GM23338 (cell line): Measurements from ENCODE around the gene ZMYND8. TPM values are rescaled to one million over a fixed set of nuclear protein-coding genes. Genes with fewer than 3 reads are reported as not detected.

Source experiments
- ATAC-seq: fragments of 200-7000 bp; cut with Tn5 transposase; 3 replicates; pipeline ENCODE4 v1.9.1; 2020
- DNase-seq: peaks from one replicate; pipeline ENCODE4 v3.0.0-alpha.2; 2015; ENCODE audit warnings: low spot score
- H2AFZ ChIP-seq: fragments of 200-600 bp; sonication (generic); 2 replicates; pipeline ENCODE4 v1.8.0; 2016; ENCODE audit warnings: antibody characterized with exemption, mild to moderate bottlenecking, moderate library complexity
- H3F3A ChIP-seq: fragments of 200-600 bp; sonication (generic); replicated peaks from 2 replicates; pipeline ENCODE4 v1.8.0; 2017; ENCODE audit warnings: antibody characterized with exemption, mixed run types, low read depth
- H3K27ac ChIP-seq: fragments of 200-600 bp; sonication (generic); 2 replicates; pipeline ENCODE4 v1.6.1; 2016; ENCODE audit warnings: low read depth
- H3K27me3 ChIP-seq: fragments of 200-600 bp; sonication (generic); 2 replicates; pipeline ENCODE4 v1.8.0; 2016; ENCODE audit warnings: mild to moderate bottlenecking, mixed run types, moderate library complexity; ENCODE audit not compliant: insufficient read depth
- H3K36me3 ChIP-seq: fragments of 200-600 bp; sonication (generic); 2 replicates; pipeline ENCODE4 v1.8.0; 2016; ENCODE audit warnings: mild to moderate bottlenecking; ENCODE audit not compliant: insufficient read depth
- H3K4me1 ChIP-seq: fragments of 200-600 bp; sonication (generic); 2 replicates; pipeline ENCODE4 v1.8.0; 2016; ENCODE audit warnings: mild to moderate bottlenecking, moderate library complexity; ENCODE audit not compliant: insufficient read depth
- H3K4me2 ChIP-seq: fragments of 200-600 bp; sonication (generic); 2 replicates; pipeline ENCODE4 v1.7.1; 2017; ENCODE audit warnings: mixed run types
- H3K4me3 ChIP-seq: fragments of 200-600 bp; sonication (generic); 2 replicates; pipeline ENCODE4 v1.6.1; 2016; ENCODE audit warnings: mixed run types
- H3K79me2 ChIP-seq: fragments of 200-600 bp; sonication (generic); replicated peaks from 2 replicates; pipeline ENCODE4 v1.8.0; 2017; ENCODE audit warnings: mild to moderate bottlenecking; ENCODE audit not compliant: insufficient read depth
- H3K9me2 ChIP-seq: fragments of 200-600 bp; sonication (generic); 2 replicates; pipeline ENCODE4 v1.8.0; 2017; ENCODE audit not compliant: insufficient read depth
- H4K20me1 ChIP-seq: fragments of 200-600 bp; sonication (generic); replicated peaks from 2 replicates; pipeline ENCODE4 v1.8.0; 2017; ENCODE audit warnings: mild to moderate bottlenecking; ENCODE audit not compliant: insufficient read depth
- H3K27ac Mint-ChIP-seq: 2 replicates; pipeline ENCODE4 v1.8.0; 2020; ENCODE audit warnings: inconsistent platforms, mild to moderate bottlenecking, moderate library complexity, mixed read lengths
- H3K27me3 Mint-ChIP-seq: 3 replicates; pipeline ENCODE4 v1.8.0; 2022; ENCODE audit warnings: low read depth, mild to moderate bottlenecking, moderate library complexity, mixed read lengths, inconsistent platforms; ENCODE audit not compliant: insufficient read depth, poor library complexity
- H3K36me3 Mint-ChIP-seq: 3 replicates; pipeline ENCODE4 v1.8.0; 2021; ENCODE audit warnings: low read depth, mild to moderate bottlenecking, inconsistent platforms, moderate library complexity, mixed read lengths
- H3K4me1 Mint-ChIP-seq: 3 replicates; pipeline ENCODE4 v1.8.0; 2020; ENCODE audit warnings: mild to moderate bottlenecking, inconsistent platforms, mixed read lengths
- H3K4me3 Mint-ChIP-seq: 3 replicates; pipeline ENCODE4 v1.8.0; 2021; ENCODE audit warnings: moderate library complexity, mild to moderate bottlenecking, inconsistent platforms, mixed read lengths
- H3K9me3 Mint-ChIP-seq: 3 replicates; pipeline ENCODE4 v1.8.0; 2020; ENCODE audit warnings: moderate library complexity, mild to moderate bottlenecking, inconsistent platforms, mixed read lengths
- ETS1 ChIP-seq: IDR thresholded peaks from 2 replicates; pipeline ENCODE4 v1.6.1; 2016; ENCODE audit warnings: antibody characterized with exemption
- POLR2AphosphoS5 ChIP-seq: IDR thresholded peaks from 2 replicates; pipeline ENCODE4 v1.6.1; 2016; ENCODE audit warnings: antibody characterized with exemption, low read depth
- ZNF114 ChIP-seq: fragments of 250-450 bp; sonication (Bioruptor Pico); IDR thresholded peaks from 2 replicates; pipeline ENCODE4 v1.5.0; 2020; ENCODE audit warnings: mild to moderate bottlenecking, moderate library complexity
- ZNF331 ChIP-seq: fragments of 250-450 bp; sonication (Bioruptor Pico); IDR thresholded peaks from 2 replicates; pipeline ENCODE4 v1.5.0; 2020; ENCODE audit warnings: low read depth, mild to moderate bottlenecking, moderate library complexity
- ZNF462 ChIP-seq: fragments of 250-450 bp; sonication (Bioruptor Pico); IDR thresholded peaks from 2 replicates; pipeline ENCODE4 v1.5.0; 2020; ENCODE audit warnings: mild to moderate bottlenecking, moderate library complexity
- polyA plus RNA-seq: library from polyadenylated mRNA; unstranded; fragments of >200 nt; fragmentation: Nextera tagmentation; extraction: Ambion mirVana; gene quantifications from 2 replicates; pipeline ENCODE4 v1.2.1, GENCODE V29; 2016
- total RNA-seq: library from RNA; depleted of rRNA; stranded (reverse); fragments of >200 nt; shearing (Covaris generic); gene quantifications from 2 replicates; pipeline ENCODE4 v1.2.3, GENCODE V29; 2014

The ZMYND8 gene
- total and polyA plus RNA-seq, 2 experiments from 2014 or later = 70.9 to 128 TPM

GRCh38 chr20:47282864-47283263, 73.6 kb downstream of the ZMYND8 start:
- peaks cover 70% of the 10 kb centered on the region for H3K79me2 ChIP-seq
- H3K36me3 ChIP-seq = peaks cover 80% of the 10 kb centered on the region
- H3K9me2 ChIP-seq = no peaks in the 10 kb centered on the region
- no peaks in the 10 kb centered on the region for H3K9me3 Mint-ChIP-seq
- no peak overlapping the region for H3K4me3 Mint-ChIP-seq
- no peak for DNase-seq
- no peak overlapping the region for H2AFZ ChIP-seq
- H3K4me2 ChIP-seq = no peak overlapping the region
- ATAC-seq = no peak
- H3K27ac ChIP-seq = peak overlapping the region; percentile 60; the same call in 1 of the 2 replicates
- H3K36me3 Mint-ChIP-seq = peaks cover 95% of the 10 kb centered on the region
- H4K20me1 ChIP-seq = peaks cover 36% of the 10 kb centered on the region
- no peaks in the 10 kb centered on the region for H3K27me3 ChIP-seq
- H3F3A ChIP-seq = peaks cover 60% of the 10 kb centered on the region
- peaks cover 26% of the 10 kb centered on the region for H3K4me1 Mint-ChIP-seq
- no peak overlapping the region for H3K4me3 ChIP-seq
- H3K27me3 Mint-ChIP-seq = peaks cover 19% of the 10 kb centered on the region
- H3K27ac Mint-ChIP-seq = no peak overlapping the region
- H3K4me1 ChIP-seq = peaks cover 5% of the 10 kb centered on the region; the same call in 1 of the 2 replicates
- TF ChIP-seq ZNF114 (CRISPR knock-in tag) (no peak), ETS1 (no peak), POLR2AphosphoS5 (no peak), ZNF331 (CRISPR knock-in tag) (no peak)

- H3K4me1 Mint-ChIP-seq = peaks cover 30% of the 10 kb centered on the region
- Histone ChIP-seq H3K36me3 (peaks cover 74% of the 10 kb centered on the region), H4K20me1 (peaks cover 35% of the 10 kb centered on the region), H3K79me2 (peaks cover 75% of the 10 kb centered on the region), H3K4me3 (no peak overlapping the region), H3K4me1 (0 out of 2 replicates have a peak, but pooled peaks cover 5% of the 10 kb centered on the region), H2AFZ (no peak overlapping the region), H3K27me3 (no peaks in the 10 kb centered on the region), H3K27ac (peak overlapping the region; percentile 60), H3K9me2 (no peaks in the 10 kb centered on the region), H3K4me2 (no peak overlapping the region), H3F3A (peaks cover 56% of the 10 kb centered on the region)
- no peak overlapping the region for H3K4me3 Mint-ChIP-seq
- H3K27ac Mint-ChIP-seq = peak overlapping the region; percentile 25; the same call in 1 of the 2 replicates
- no peak for TF ChIP-seq ZNF462 (CRISPR knock-in tag)
- ATAC-seq (no peak), DNase-seq (no peak)
- peaks cover 92% of the 10 kb centered on the region for H3K36me3 Mint-ChIP-seq
- H3K27me3 Mint-ChIP-seq = peaks cover 21% of the 10 kb centered on the region
- no peaks in the 10 kb centered on the region for H3K9me3 Mint-ChIP-seq
Measured at GRCh38 chr20:47281376-47281775, 75.1 kb downstream of the ZMYND8 start.
